ENCODE data around the gene STX18. TPM values are rescaled to one million over a fixed set of nuclear protein-coding genes. Genes with fewer than 3 reads are reported as not detected.

The STX18 gene
- total RNA-seq, 1 experiment from 2014 or later: 20.9 TPM

DNA sequence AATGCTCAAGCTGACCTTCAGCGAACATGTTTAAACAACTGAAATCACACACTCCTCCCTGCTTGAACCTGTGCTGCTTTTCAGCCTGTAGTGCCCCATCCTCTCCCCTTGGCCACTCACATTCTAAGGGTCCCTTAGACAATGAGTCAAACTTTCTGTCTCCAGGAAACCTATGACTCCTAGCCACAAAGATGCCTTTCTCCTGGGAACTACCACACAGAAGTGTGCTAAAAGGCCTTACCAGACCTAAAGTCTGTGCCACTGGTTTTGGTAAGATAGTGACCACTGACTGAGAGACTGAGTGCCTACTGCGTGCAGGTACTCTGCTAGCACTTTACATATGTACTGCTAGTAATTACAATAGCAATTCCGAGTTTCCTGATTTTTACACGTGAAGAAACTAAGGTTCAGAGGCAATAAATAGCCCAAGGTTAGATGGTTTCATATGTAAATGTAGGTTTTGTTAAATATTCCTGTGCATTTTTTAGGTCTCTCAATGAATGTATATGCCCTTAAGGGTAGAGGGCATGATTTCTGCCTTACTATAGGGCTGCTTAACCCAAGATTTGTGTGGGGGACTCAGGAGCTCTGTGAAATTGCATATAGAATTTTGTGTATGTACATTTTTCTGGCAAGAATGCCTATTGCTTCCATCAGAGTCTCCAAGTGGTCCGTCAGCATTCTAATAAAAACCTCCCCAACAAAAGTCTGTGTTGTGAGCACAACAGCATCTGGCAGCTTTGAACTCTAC, 83.9 kb downstream of the STX18 start:
- Histone ChIP-seq H3K79me1 (ENCODE audit: insufficient read depth, low read depth, low read length, poor library complexity, severe bottlenecking) (no peaks in the 10 kb centered on the region), H3K56ac (ENCODE audit: insufficient read length, low read depth, low read length) (no peak overlapping the region), H2BK15ac (ENCODE audit: low read depth, low read length) (no peak overlapping the region), H3K23ac (ENCODE audit: insufficient read length, low read depth, low read length) (no peak overlapping the region), H3K4me1 (ENCODE audit: insufficient read depth, low read length) (peaks cover 17% of the 10 kb centered on the region; the same call in 1 of the 2 replicates), H2BK20ac (ENCODE audit: low read depth, low read length, poor library complexity, severe bottlenecking) (no peak overlapping the region), H3K23me2 (ENCODE audit: insufficient read length, low read depth, low read length, poor library complexity, severe bottlenecking) (no peaks in the 10 kb centered on the region), H4K91ac (ENCODE audit: insufficient read length, low read depth, low read length) (no peak overlapping the region), H3K27me3 (ENCODE audit: insufficient read depth, low read length) (no peaks in the 10 kb centered on the region), H2AFZ (ENCODE audit: low read length) (no peak overlapping the region), H3K4ac (ENCODE audit: low read depth, low read length) (no peak overlapping the region), H4K5ac (ENCODE audit: insufficient read length, low read depth, low read length) (no peak overlapping the region), H4K8ac (replicated peaks; ENCODE audit: insufficient read length, low read depth, low read length) (no peak overlapping the region), H3K18ac (ENCODE audit: insufficient read length, low read depth, low read length) (no peak overlapping the region), H3K79me2 (ENCODE audit: insufficient read depth, low read length) (no peaks in the 10 kb centered on the region), H2AK5ac (ENCODE audit: insufficient read length, low read length) (no peak overlapping the region), H3K14ac (ENCODE audit: insufficient read depth, low read length) (no peak overlapping the region), H4K20me1 (ENCODE audit: control insufficient read depth, insufficient read depth, insufficient read length) (no peaks in the 10 kb centered on the region), H2BK120ac (ENCODE audit: low read depth, low read length, poor library complexity, severe bottlenecking) (no peak overlapping the region), H3K9me3 (ENCODE audit: control insufficient read depth, low read depth, low read length) (no peaks in the 10 kb centered on the region), H2BK5ac (ENCODE audit: insufficient read length, low read length) (no peak overlapping the region), H3T11ph (ENCODE audit: low read length) (no peak overlapping the region), H3K4me2 (ENCODE audit: insufficient read depth, insufficient read length, low read length) (peak overlapping the region; percentile 4), H3K9ac (ENCODE audit: extremely low read depth, insufficient read length, low read length) (no peak overlapping the region), H2BK12ac (ENCODE audit: insufficient read length, low read depth, low read length) (no peak overlapping the region), H3K27ac (ENCODE audit: insufficient read length, low read depth, low read length) (no peak overlapping the region)
- peaks cover 28 to 42% of the 10 kb centered on the region in 2 experiments for H3K4me1 Mint-ChIP-seq
- no peak overlapping the region for H3K4me3 Mint-ChIP-seq
- WGBS (ENCODE audit: extremely low coverage, insufficient read length, low lambda C conversion rate): no CpG with 5 or more reads among the region's 5 CpGs
- H3K27ac Mint-ChIP-seq: peak overlapping the region; percentile 37 to 82 (median 73); a peak in 5 of 7 replicates
- no peaks in the 10 kb centered on the region for H3K9me3 Mint-ChIP-seq
- H3K27me3 Mint-ChIP-seq (ENCODE audit: low read depth): no peaks in the 10 kb centered on the region; the same call in 1 of the 2 replicates
- DNase-seq: peak; percentile 41
- peaks cover 4 to 17% (median 5%) of the 10 kb centered on the region in 3 experiments; a peak in 5 of 7 replicates for H3K36me3 Mint-ChIP-seq (ENCODE audit: insufficient read depth in 1 of 3, low read depth in 3 of 3)
- TF ChIP-seq, protein P1, sequence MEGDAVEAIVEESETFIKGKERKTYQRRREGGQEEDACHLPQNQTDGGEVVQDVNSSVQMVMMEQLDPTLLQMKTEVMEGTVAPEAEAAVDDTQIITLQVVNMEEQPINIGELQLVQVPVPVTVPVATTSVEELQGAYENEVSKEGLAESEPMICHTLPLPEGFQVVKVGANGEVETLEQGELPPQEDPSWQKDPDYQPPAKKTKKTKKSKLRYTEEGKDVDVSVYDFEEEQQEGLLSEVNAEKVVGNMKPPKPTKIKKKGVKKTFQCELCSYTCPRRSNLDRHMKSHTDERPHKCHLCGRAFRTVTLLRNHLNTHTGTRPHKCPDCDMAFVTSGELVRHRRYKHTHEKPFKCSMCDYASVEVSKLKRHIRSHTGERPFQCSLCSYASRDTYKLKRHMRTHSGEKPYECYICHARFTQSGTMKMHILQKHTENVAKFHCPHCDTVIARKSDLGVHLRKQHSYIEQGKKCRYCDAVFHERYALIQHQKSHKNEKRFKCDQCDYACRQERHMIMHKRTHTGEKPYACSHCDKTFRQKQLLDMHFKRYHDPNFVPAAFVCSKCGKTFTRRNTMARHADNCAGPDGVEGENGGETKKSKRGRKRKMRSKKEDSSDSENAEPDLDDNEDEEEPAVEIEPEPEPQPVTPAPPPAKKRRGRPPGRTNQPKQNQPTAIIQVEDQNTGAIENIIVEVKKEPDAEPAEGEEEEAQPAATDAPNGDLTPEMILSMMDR (conservative IDR thresholded peaks at IDR 0.05): no peak
